HepG2 (cell line): Measurements from ENCODE around the gene NPC2. TPM values are rescaled to one million over a fixed set of nuclear protein-coding genes. Genes with fewer than 3 reads are reported as not detected.

Experiments used
- CENPT ChIP-seq: sonication (generic); formaldehyde crosslinking; IDR thresholded peaks from 2 replicates; pipeline ENCODE4 v1.8.0; 2022; ENCODE audit warnings: low read depth, mild to moderate bottlenecking, moderate library complexity, missing genetic modification reagents
- ERF ChIP-seq: IDR thresholded peaks from 2 replicates; pipeline ENCODE4 v1.6.1; 2018; ENCODE audit warnings: missing biosample characterization, missing genetic modification reagents
- KLF13 ChIP-seq: sonication (generic); formaldehyde crosslinking; IDR thresholded peaks from 2 replicates; pipeline ENCODE4 v1.4.0; 2020; ENCODE audit warnings: mild to moderate bottlenecking, missing genetic modification reagents
- MIXL1 ChIP-seq: IDR thresholded peaks from 2 replicates; pipeline ENCODE4 v1.6.1; 2016
- MTF1 ChIP-seq: sonication (generic); formaldehyde crosslinking; IDR thresholded peaks from 2 replicates; pipeline ENCODE4 v1.5.0; 2020; ENCODE audit warnings: missing genetic modification reagents
- NFYB ChIP-seq: sonication (generic); formaldehyde crosslinking; IDR thresholded peaks from 2 replicates; pipeline ENCODE4 v1.4.0; 2020; ENCODE audit warnings: missing genetic modification reagents
- NR3C1 ChIP-seq: sonication (generic); formaldehyde crosslinking; IDR thresholded peaks from 2 replicates; pipeline ENCODE4 v1.4.0; 2020; ENCODE audit warnings: missing genetic modification reagents
- SMC3 ChIP-seq: IDR thresholded peaks from 2 replicates; pipeline ENCODE4 v1.6.1; 2011; ENCODE audit warnings: low read length, improper control_type of control experiment
- ZNF747 ChIP-seq: sonication (generic); formaldehyde crosslinking; IDR thresholded peaks from 2 replicates; pipeline ENCODE4 v1.8.1; 2023; ENCODE audit warnings: missing genetic modification reagents, mild to moderate bottlenecking, borderline replicate concordance
- polyA plus RNA-seq, 8 experiments: library from polyadenylated mRNA; depleted of rRNA in 3 of 8; stranded (reverse) in 7 of 8; unstranded in 1 of 8; fragments of >200 nt; fragmentation: Illumina TruSeq in 4 of 8; extraction: Trizol in 4 of 8; gene quantifications; 2 replicates each; pipeline versions ENCODE4 v1.2.1 to v1.2.3, GENCODE V29; 2011 to 2016; ENCODE audit warnings: low read depth in 4 of 8, missing spikeins in 1 of 8, mixed read lengths in 1 of 8; ENCODE audit not compliant: insufficient read depth in 1 of 8
- total RNA-seq, 5 experiments: library from RNA; depleted of rRNA; stranded (reverse); fragments of >200 nt; fragmentation: Illumina TruSeq; extraction: Trizol; gene quantifications; 2 replicates each; pipeline ENCODE4 v1.2.3, GENCODE V29; 2016; ENCODE audit warnings: low read depth in 1 of 5
- TF ChIP-seq, protein P1 (sequence below): sonication (generic); formaldehyde crosslinking; IDR thresholded peaks from 2 replicates; pipeline ENCODE4 v1.4.0; 2020; ENCODE audit warnings: low read depth, missing genetic modification reagents
- TF ChIP-seq, protein P2 (sequence below): sonication (generic); formaldehyde crosslinking; IDR thresholded peaks from 2 replicates; pipeline ENCODE4 v1.5.0; 2020; ENCODE audit warnings: mild to moderate bottlenecking, missing genetic modification reagents, moderate library complexity

NPC2 gene
- total and polyA plus RNA-seq, 2 of the 13 experiments (the other 11 are each of a cell fraction or from before 2014, with no cell fraction given) = 132 to 164 TPM

DNA sequence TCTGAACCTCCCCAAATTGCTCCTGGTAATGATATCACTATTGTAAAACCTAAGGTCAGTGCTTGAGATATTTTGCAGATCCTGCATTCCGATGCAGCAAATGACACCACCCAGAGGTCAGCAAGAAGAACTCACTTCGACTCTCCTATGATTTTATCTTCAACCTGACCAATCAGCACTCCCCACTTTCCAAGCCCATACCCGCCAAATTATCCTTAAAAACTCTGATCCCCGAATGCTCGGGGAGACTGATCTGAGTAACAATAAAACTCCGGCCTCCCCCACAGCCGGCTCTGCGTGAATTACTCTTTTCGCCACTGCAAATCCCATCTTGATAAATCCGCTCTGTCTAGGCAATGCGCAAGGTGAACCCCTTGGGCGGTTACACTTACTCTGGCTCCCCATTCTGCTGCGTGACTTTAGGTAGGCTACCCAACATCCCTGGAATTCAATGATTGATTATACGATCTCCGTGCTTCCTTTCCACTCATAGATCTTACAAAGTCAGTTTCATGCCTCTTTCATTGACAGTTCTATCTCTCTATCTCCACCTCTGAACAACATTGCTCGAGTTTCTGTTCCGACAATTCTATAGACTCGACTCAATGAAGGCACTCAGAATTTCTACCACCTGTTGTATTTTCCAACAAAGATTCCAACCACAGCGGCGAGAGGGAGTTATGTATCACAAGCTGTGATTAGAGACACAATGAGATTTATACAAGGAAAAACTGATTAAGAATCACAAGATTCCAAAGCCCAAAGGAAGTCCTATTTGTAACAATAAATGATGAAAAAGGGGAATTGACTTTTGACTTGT, 939 bp downstream of the NPC2 start (continued):
- TF ChIP-seq ZNF747 (CRISPR knock-in tag) (peak; percentile 46; the same call in 1 of the 2 replicates), MTF1 (CRISPR knock-in tag) (no peak), ERF (CRISPR knock-in tag) (0 out of 2 replicates have a peak, but pooled peaks have one; percentile 16), KLF13 (CRISPR knock-in tag) (no peak), SMC3 (peak; percentile 7; the same call in 1 of the 2 replicates), NR3C1 (CRISPR knock-in tag) (no peak), MIXL1 (no peak), CENPT (no peak), NFYB (CRISPR knock-in tag) (peak; percentile 44)
- TF ChIP-seq, protein P1, sequence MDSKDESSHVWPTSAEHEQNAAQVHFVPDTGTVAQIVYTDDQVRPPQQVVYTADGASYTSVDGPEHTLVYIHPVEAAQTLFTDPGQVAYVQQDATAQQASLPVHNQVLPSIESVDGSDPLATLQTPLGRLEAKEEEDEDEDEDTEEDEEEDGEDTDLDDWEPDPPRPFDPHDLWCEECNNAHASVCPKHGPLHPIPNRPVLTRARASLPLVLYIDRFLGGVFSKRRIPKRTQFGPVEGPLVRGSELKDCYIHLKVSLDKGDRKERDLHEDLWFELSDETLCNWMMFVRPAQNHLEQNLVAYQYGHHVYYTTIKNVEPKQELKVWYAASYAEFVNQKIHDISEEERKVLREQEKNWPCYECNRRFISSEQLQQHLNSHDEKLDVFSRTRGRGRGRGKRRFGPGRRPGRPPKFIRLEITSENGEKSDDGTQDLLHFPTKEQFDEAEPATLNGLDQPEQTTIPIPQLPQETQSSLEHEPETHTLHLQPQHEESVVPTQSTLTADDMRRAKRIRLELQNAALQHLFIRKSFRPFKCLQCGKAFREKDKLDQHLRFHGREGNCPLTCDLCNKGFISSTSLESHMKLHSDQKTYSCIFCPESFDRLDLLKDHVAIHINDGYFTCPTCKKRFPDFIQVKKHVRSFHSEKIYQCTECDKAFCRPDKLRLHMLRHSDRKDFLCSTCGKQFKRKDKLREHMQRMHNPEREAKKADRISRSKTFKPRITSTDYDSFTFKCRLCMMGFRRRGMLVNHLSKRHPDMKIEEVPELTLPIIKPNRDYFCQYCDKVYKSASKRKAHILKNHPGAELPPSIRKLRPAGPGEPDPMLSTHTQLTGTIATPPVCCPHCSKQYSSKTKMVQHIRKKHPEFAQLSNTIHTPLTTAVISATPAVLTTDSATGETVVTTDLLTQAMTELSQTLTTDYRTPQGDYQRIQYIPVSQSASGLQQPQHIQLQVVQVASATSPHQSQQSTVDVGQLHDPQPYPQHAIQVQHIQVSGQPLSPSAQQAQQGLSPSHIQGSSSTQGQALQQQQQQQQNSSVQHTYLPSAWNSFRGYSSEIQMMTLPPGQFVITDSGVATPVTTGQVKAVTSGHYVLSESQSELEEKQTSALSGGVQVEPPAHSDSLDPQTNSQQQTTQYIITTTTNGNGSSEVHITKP = no peak
- TF ChIP-seq, protein P2, sequence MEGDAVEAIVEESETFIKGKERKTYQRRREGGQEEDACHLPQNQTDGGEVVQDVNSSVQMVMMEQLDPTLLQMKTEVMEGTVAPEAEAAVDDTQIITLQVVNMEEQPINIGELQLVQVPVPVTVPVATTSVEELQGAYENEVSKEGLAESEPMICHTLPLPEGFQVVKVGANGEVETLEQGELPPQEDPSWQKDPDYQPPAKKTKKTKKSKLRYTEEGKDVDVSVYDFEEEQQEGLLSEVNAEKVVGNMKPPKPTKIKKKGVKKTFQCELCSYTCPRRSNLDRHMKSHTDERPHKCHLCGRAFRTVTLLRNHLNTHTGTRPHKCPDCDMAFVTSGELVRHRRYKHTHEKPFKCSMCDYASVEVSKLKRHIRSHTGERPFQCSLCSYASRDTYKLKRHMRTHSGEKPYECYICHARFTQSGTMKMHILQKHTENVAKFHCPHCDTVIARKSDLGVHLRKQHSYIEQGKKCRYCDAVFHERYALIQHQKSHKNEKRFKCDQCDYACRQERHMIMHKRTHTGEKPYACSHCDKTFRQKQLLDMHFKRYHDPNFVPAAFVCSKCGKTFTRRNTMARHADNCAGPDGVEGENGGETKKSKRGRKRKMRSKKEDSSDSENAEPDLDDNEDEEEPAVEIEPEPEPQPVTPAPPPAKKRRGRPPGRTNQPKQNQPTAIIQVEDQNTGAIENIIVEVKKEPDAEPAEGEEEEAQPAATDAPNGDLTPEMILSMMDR (CRISPR knock-in tag) = peak; percentile 61
